GM21367 (cell line): ENCODE measurements around the gene TAS2R1.

Source experiments
- ATAC-seq: cut with Tn5 transposase; IDR thresholded peaks from one replicate; pipeline ENCODE4 v1.9.1; 2021; ENCODE audit not compliant: unreplicated experiment

TAS2R1 gene

DNA sequence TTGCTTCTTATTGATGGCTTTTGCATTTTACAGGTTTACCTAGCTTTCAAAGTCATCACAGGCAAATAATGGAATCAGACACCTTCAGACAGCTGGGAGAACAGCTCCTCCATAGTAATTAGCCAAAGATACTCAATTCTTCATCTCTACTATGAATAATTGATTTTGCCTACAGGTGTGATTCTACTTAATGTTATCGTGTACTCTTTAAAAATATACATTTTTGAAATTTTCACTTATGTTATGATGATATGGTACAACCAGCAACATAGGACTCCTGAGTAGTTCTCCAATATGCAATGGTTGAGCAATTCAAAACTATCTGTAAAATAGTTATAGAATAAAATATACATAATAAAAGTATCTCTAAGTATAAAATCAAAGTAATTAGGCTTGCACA lies at the start of gene TAS2R1:
TSS of gene TAS2R1 (minus strand) at position 101 of the 400 bp plus-strand sequence. CDS start 319 bp downstream, outside the sequence.
- no peak for ATAC-seq

DNA sequence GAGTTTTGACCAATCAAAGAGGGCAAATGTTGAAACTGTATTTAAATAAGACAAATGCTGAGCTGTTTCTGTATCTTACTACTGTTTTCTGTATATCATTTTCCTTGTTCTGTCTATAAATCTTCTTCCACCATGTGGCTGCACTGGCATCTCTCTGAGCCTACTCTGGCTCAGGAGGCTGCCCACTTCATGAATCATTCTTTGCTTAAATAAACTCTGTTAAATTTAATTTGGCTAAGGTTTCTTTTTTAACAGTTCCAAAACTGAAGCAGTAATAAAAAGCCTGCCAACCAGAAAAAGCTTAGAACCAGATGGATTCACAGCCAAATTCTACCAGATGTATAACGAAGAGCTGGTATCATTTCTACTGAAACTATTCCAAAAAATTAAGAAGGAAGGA lies 40.2 kb upstream of the TAS2R1 start:
- ATAC-seq: no peak

DNA sequence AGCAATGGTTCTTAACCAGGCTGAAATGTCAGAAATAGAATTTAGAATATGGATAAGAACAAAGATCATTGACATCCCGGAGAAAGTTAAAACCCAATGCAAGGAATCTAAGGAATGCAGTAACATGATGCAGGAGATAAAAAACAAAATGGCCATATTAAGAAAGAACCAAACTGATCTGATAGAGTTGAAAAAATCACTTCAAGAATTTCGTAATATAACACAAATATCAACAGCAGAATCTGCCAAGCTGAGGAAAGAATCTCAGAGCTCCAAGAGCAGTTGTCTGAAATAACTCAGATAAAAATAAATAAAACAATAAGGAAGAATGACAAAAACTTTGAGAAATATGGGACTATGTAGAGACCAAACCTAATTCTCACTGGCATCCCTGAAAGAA lies 37.8 kb upstream of the TAS2R1 start:
- ATAC-seq: no peak

GRCh38 chr5:9663891-9664290 lies 33.7 kb upstream of the TAS2R1 start:
- ATAC-seq: no peak

- ATAC-seq: no peak
These were observed 31.3 kb upstream of the TAS2R1 start for GRCh38 chr5:9661316-9662015.

GRCh38 chr5:9658706-9659105 lies 28.6 kb upstream of the TAS2R1 start:
- ATAC-seq: no peak

DNA sequence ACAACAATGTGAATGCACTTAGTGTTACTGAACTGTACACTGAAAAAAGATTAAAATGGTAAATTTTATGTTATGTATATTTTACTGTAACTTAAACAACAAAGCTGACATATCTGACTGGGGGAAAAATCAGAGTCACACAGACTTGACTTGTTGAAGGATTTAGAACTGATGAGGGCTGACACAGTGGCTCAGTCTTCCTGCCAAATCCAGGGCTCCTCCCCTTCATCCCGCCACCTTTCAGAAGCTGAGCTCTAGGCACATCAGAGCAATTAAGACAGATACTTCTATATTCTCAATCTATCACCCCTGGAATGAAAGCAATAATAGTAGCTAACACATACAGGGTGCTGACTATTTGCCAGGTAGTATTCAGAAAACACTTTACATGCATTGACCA lies 27.7 kb upstream of the TAS2R1 start:
- no peak for ATAC-seq

DNA sequence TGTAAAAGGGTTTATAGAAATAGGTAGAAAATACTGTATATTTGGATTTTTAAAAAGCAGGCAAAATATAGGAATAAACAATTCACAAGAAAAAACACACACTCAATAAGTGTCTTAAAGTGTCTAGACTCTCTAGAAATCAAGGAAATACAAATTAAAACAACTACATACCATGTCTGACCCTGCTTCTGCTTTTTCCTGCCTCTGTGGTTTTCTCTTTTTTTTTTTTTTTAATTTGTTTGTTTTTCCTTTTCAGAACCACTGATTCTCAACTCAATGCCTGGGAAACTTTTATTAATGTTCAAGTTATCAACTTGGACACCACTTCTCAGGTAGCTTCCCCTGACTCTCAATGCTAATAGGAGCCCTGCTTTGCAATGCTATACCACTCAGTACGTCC lies 25.5 kb upstream of the TAS2R1 start:
- no peak for ATAC-seq

DNA sequence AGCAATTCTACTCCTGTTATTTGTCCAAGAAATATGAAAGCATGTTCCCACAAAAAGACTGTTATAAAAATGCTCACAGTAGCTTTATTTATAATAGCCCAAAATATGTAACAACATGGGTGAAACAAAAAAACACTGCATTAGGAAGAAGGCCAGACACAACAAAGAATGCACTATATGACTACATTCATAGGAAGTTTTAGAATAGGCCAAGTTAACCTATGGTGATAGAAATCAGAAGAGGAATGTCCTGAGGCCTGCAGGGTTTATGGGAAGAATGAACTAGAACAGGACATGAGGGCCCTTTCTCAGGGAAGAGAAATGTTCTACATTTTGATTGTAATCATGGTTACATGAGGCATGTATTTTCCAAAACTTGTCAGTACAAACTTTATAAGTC lies 24.7 kb upstream of the TAS2R1 start:
- ATAC-seq: no peak

- ATAC-seq: peak; percentile 75
These were observed 23.7 kb upstream of the TAS2R1 start for GRCh38 chr5:9653811-9654210.

DNA sequence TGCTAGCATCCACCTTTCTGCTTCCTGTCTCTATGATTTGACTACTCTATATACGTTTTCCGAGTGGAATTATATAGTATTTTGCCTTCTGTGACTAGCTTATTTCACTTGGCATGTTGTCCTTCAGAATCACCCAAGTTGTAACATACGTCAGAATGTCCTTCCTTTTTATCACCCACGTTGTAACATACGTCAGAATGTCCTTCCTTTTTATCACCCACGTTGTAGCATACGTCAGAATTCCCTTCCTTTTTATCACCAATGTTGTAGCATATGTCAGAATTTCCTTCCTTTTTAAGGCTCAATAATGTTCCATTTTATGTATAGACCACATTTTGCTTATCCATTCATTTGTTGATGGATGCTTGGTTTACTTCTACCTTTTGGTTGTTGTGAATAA lies 22.9 kb upstream of the TAS2R1 start:
- no peak for ATAC-seq

DNA sequence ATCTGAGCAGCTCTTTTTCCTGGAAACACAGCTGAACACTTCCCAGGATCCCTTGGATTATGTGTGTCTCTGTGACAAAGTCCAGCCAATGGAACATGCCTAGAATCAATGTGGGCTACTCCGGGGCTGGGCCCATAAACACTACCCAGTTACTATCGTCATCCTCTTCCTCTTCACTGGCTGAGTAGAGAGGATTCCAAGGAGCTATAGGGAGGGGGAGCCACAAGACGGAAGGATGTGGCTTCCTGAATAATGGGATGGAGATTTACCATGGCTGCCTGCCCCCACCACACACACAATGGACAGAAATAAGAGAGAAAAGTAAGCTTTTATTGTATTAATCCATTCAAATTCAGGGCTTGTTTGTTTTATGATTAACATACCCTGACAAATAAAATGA lies 22.1 kb upstream of the TAS2R1 start:
- no peak for ATAC-seq

DNA sequence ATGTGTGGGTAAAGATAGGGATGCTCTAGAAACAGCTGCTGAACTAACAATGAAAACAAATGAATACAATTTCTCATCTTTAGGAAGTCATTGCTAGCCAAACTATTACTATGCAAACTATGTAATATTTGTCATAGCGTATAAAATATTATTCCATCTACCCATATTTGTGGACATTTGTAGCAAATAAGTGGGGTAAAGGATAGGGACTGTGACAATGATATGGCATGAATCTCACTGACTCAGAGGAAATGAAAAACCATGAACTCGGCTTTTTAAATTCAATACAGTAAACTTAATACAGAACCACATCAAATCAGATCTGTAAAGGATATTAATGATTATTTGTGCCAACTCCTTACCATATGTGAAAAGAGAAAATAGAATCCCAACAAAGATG lies 16.7 kb upstream of the TAS2R1 start:
- no peak for ATAC-seq

GRCh38 chr5:9644630-9645029 lies 14.5 kb upstream of the TAS2R1 start:
- no peak for ATAC-seq

- no peak for ATAC-seq
These were observed 12.5 kb upstream of the TAS2R1 start for GRCh38 chr5:9642621-9643020.

- ATAC-seq: no peak
These were observed 11.7 kb upstream of the TAS2R1 start for GRCh38 chr5:9641806-9642355.

GRCh38 chr5:9632495-9632894 lies 2.3 kb upstream of the TAS2R1 start:
- ATAC-seq: no peak

GRCh38 chr5:9627541-9627940 lies 2.6 kb downstream of the TAS2R1 start:
- ATAC-seq: no peak

- ATAC-seq: no peak
These were observed 3.2 kb downstream of the TAS2R1 start for GRCh38 chr5:9626955-9627354.

- no peak for ATAC-seq
These were observed 4.4 kb downstream of the TAS2R1 start for GRCh38 chr5:9625731-9626130.

- no peak for ATAC-seq
These were observed 4.9 kb downstream of the TAS2R1 start for GRCh38 chr5:9625286-9625685.

DNA sequence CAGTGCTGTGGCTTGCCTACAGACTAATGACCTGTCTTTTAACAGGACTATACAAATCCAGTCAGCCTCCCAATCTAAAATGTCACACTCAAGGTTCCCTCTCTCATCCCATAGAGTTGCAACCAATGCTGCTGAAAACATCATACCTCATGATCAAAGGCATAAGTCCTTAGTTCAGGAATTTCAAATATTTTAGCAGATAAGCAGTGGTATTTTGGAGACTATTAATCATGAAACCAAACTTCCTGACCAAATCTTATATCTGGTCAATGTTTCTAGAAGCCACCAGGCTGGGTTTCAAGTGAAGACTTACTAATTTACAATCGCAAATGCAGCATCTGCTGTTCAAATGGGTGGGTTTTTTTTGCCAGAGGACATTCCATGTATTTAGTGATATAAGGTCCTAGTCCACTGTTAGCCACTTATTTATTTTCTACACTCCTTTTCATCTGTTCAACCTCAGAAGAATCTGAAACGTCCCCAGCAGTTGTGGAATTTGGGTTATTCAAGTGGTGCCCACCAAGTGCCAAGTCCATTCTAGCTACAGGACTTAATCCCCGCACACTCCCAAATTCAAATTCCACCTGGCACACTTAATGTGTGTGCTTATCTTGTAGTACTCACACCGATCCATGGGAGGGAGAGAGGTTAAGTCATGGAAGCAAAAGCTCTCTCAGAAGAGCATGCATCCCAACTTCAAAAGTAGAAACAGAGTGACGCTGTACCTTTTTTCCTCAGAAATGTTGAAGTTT lies 5.8 kb downstream of the TAS2R1 start:
- no peak for ATAC-seq
